HepG2 (cell line): ENCODE data around the gene CPNE4. TPM values are rescaled to one million over a fixed set of nuclear protein-coding genes. Genes with fewer than 3 reads are reported as not detected.

Source experiments
- ATAC-seq: fragments of 200-7000 bp; cut with Tn5 transposase; 3 replicates; pipeline ENCODE4 v1.9.1; 2020; ENCODE audit warnings: mild to moderate bottlenecking, moderate library complexity
- BruUV-seq: library from RNA; stranded (reverse); fragments of 400-500 nt; replicated peaks from 2 replicates; lab custom pipeline; 2021; lab: Mats Ljungman, UMichigan
- CTCF ChIA-PET: fragments of 300-600 bp; formaldehyde crosslinking; extraction: SDS; loops from one replicate; lab custom pipeline; 2021; ENCODE audit warnings: low total read pairs, inconsistent platforms, low intra/inter-chr PET ratio; lab: Yijun Ruan, JAX
- POLR2A ChIA-PET: fragments of 350-600 bp; sonication (Branson Sonifier 250); formaldehyde crosslinking; loops from one replicate; lab custom pipeline; 2020; ENCODE audit warnings: antibody characterized with exemption, inconsistent platforms; lab: Yijun Ruan, JAX
- DNase-seq: peaks from one replicate; pipeline ENCODE4 v3.0.0-alpha.2; 2015; ENCODE audit warnings: low spot score
- FAIRE-seq: peaks from 3 replicates; lab custom pipeline; 2011; peaks lifted over from hg19 to GRCh38; lab: Jason Lieb, UNC
- H2AFZ ChIP-seq: one replicate; pipeline ENCODE4 v1.6.1; 2011; ENCODE audit warnings: low read length, inconsistent platforms
- H3K27ac ChIP-seq: fragments of 300-600 bp; 3 replicates; pipeline ENCODE4 v1.8.0; 2011; ENCODE audit warnings: mixed run types, mild to moderate bottlenecking, mixed read lengths, low read length, inconsistent platforms; ENCODE audit not compliant: insufficient read depth; ENCODE audit errors: extremely low read length
- H3K27me3 ChIP-seq, 2 experiments: fragments of 200-600 bp in 1 of 2; 2 replicates in 1 of 2; 3 replicates in 1 of 2; pipeline versions ENCODE4 v1.6.0 to v1.8.0; 2011; ENCODE audit warnings: low read length in 2 of 2, mild to moderate bottlenecking in 2 of 2, moderate library complexity in 2 of 2, inconsistent platforms in 1 of 2; ENCODE audit not compliant: insufficient read depth in 2 of 2, control insufficient read depth in 1 of 2
- H3K36me3 ChIP-seq, 2 experiments: fragments of 200-600 bp in 1 of 2; replicated peaks in 1 of 2; 2 replicates in 1 of 2; 3 replicates in 1 of 2; pipeline versions ENCODE4 v1.5.1 to v1.8.0; 2011; ENCODE audit warnings: low read length in 2 of 2, inconsistent platforms in 1 of 2; ENCODE audit not compliant: insufficient read depth in 2 of 2, control insufficient read depth in 1 of 2
- H3K4me1 ChIP-seq: 2 replicates; pipeline ENCODE4 v1.5.1; 2012; ENCODE audit warnings: low read length, inconsistent platforms; ENCODE audit not compliant: insufficient read depth
- H3K4me2 ChIP-seq: 2 replicates; pipeline ENCODE4 v1.6.0; 2011; ENCODE audit warnings: low read depth, low read length, inconsistent platforms
- H3K4me3 ChIP-seq, 3 experiments: fragments of 200-600 bp in 1 of 3; sonication (generic), shearing (Covaris generic) in 1 of 3; replicated peaks in 1 of 3; 2 replicates each; pipeline ENCODE4 v1.5.1; 2011 to 2016; ENCODE audit warnings: low read length in 3 of 3, inconsistent platforms in 2 of 3, low read depth in 2 of 3, mild to moderate bottlenecking in 2 of 3, control low read depth in 1 of 3, mixed read lengths in 1 of 3; ENCODE audit not compliant: insufficient read depth in 1 of 3
- H3K79me2 ChIP-seq: one replicate; pipeline ENCODE4 v1.6.1; 2011; ENCODE audit warnings: low read length, inconsistent platforms; ENCODE audit not compliant: insufficient read depth
- H3K9ac ChIP-seq: 2 replicates; pipeline ENCODE4 v1.6.0; 2011; ENCODE audit warnings: mild to moderate bottlenecking, low read depth, low read length, inconsistent platforms; ENCODE audit not compliant: insufficient read depth
- H3K9me3 ChIP-seq: 2 replicates; pipeline ENCODE4 v1.5.1; 2012; ENCODE audit warnings: mild to moderate bottlenecking, low read length
- H4K20me1 ChIP-seq: 2 replicates; pipeline ENCODE4 v1.6.0; 2011; ENCODE audit warnings: inconsistent platforms, mild to moderate bottlenecking, low read length, moderate library complexity; ENCODE audit not compliant: insufficient read depth
- BORCS8-MEF2B ChIP-seq: sonication (generic); formaldehyde crosslinking; IDR thresholded peaks from 2 replicates; pipeline ENCODE4 v1.8.0; 2022; ENCODE audit warnings: mild to moderate bottlenecking, missing genetic modification reagents
- E2F5 ChIP-seq: sonication (generic); formaldehyde crosslinking; conservative IDR thresholded peaks from 2 replicates; pipeline ENCODE4 v1.4.0; 2020; ENCODE audit warnings: missing genetic modification reagents
- ETS1 ChIP-seq: sonication (generic); formaldehyde crosslinking; IDR thresholded peaks from 2 replicates; pipeline ENCODE4 v1.4.0; 2020; ENCODE audit warnings: missing genetic modification reagents
- KDM5B ChIP-seq: sonication (generic); formaldehyde crosslinking; IDR thresholded peaks from 2 replicates; pipeline ENCODE4 v1.4.0; 2020; ENCODE audit warnings: missing genetic modification reagents, mild to moderate bottlenecking, borderline replicate concordance
- NFIC ChIP-seq: IDR thresholded peaks from 2 replicates; pipeline ENCODE4 v1.6.1; 2012; ENCODE audit warnings: mild to moderate bottlenecking, low read length, inconsistent platforms
- NR2C2 ChIP-seq: sonication (generic); formaldehyde crosslinking; IDR thresholded peaks from 2 replicates; pipeline ENCODE4 v1.4.0; 2020; ENCODE audit warnings: missing genetic modification reagents, mild to moderate bottlenecking, moderate library complexity, borderline replicate concordance
- NR2F2 ChIP-seq: IDR thresholded peaks from 2 replicates; pipeline ENCODE4 v1.6.1; 2012; ENCODE audit warnings: low read depth, inconsistent platforms, borderline replicate concordance
- SATB2 ChIP-seq: sonication (generic); formaldehyde crosslinking; IDR thresholded peaks from 2 replicates; pipeline ENCODE4 v1.5.0; 2020; ENCODE audit warnings: missing genetic modification reagents
- ZBTB10 ChIP-seq: sonication (generic); formaldehyde crosslinking; IDR thresholded peaks from 2 replicates; pipeline ENCODE4 v1.4.0; 2020; ENCODE audit warnings: missing genetic modification reagents, borderline replicate concordance
- ZNF383 ChIP-seq: sonication (generic); formaldehyde crosslinking; IDR thresholded peaks from 2 replicates; pipeline ENCODE4 v1.4.0; 2020; ENCODE audit warnings: missing genetic modification reagents, mild to moderate bottlenecking, borderline replicate concordance
- ZNF510 ChIP-seq: sonication (generic); formaldehyde crosslinking; IDR thresholded peaks from 2 replicates; pipeline ENCODE4 v1.4.0; 2020; ENCODE audit warnings: low read depth, mild to moderate bottlenecking, missing genetic modification reagents
- ZNF773 ChIP-seq: sonication (generic); formaldehyde crosslinking; IDR thresholded peaks from 2 replicates; pipeline ENCODE4 v1.4.0; 2020; ENCODE audit warnings: missing genetic modification reagents, borderline replicate concordance
- ZNF775 ChIP-seq: sonication (generic); formaldehyde crosslinking; IDR thresholded peaks from 2 replicates; pipeline ENCODE4 v1.4.0; 2020; ENCODE audit warnings: missing genetic modification reagents, mild to moderate bottlenecking, moderate library complexity, borderline replicate concordance
- ZNF781 ChIP-seq: sonication (generic); formaldehyde crosslinking; IDR thresholded peaks from 2 replicates; pipeline ENCODE4 v1.5.1; 2020; ENCODE audit warnings: borderline replicate concordance, mild to moderate bottlenecking, missing genetic modification reagents; ENCODE audit errors: not compliant biosample characterization
- WGBS: methylation state at CpG from one replicate; pipeline ENCODE4 v1.1.6; 2017; ENCODE audit warnings: low lambda C conversion rate; 5-methylcytosine and 5-hydroxymethylcytosine counted together
- in situ Hi-C: cut with HindIII; loops from 2 replicates; pipeline ENCODE4 v1.10.0; 2017; ENCODE audit warnings: low pct_unique_long_range_greater_than_20kb; ENCODE audit not compliant: extremely low pct_ligation_motif_present
- intact Hi-C: fragments of 100-400 bp; cut with micrococcal nuclease; formaldehyde crosslinking; loops from one replicate; pipeline ENCODE4 v1.10.0; 2022; ENCODE audit not compliant: unreplicated experiment
- polyA plus RNA-seq, 8 experiments: library from polyadenylated mRNA; depleted of rRNA in 3 of 8; stranded (reverse) in 7 of 8; unstranded in 1 of 8; fragments of >200 nt; fragmentation: Illumina TruSeq in 4 of 8; extraction: Trizol in 4 of 8; gene quantifications; 2 replicates each; pipeline versions ENCODE4 v1.2.1 to v1.2.3, GENCODE V29; 2011 to 2016; ENCODE audit warnings: low read depth in 4 of 8, missing spikeins in 1 of 8, mixed read lengths in 1 of 8; ENCODE audit not compliant: insufficient read depth in 1 of 8
- total RNA-seq, 5 experiments: library from RNA; depleted of rRNA; stranded (reverse); fragments of >200 nt; fragmentation: Illumina TruSeq; extraction: Trizol; gene quantifications; 2 replicates each; pipeline ENCODE4 v1.2.3, GENCODE V29; 2016; ENCODE audit warnings: low read depth in 1 of 5
- TF ChIP-seq, protein P1 (sequence below): sonication (generic); formaldehyde crosslinking; IDR thresholded peaks from 2 replicates; pipeline ENCODE4 v1.4.0; 2020; ENCODE audit warnings: low read depth, missing genetic modification reagents

CPNE4 gene
- total and polyA plus RNA-seq, 2 of the 13 experiments (the other 11 are each of a cell fraction or from before 2014, with no cell fraction given): not detected

GRCh38 chr3:132001036-132001435, 33.8 kb downstream of the CPNE4 start (continued):
- no peak for TF ChIP-seq ZNF773 (CRISPR knock-in tag)
- TF ChIP-seq, protein P1, sequence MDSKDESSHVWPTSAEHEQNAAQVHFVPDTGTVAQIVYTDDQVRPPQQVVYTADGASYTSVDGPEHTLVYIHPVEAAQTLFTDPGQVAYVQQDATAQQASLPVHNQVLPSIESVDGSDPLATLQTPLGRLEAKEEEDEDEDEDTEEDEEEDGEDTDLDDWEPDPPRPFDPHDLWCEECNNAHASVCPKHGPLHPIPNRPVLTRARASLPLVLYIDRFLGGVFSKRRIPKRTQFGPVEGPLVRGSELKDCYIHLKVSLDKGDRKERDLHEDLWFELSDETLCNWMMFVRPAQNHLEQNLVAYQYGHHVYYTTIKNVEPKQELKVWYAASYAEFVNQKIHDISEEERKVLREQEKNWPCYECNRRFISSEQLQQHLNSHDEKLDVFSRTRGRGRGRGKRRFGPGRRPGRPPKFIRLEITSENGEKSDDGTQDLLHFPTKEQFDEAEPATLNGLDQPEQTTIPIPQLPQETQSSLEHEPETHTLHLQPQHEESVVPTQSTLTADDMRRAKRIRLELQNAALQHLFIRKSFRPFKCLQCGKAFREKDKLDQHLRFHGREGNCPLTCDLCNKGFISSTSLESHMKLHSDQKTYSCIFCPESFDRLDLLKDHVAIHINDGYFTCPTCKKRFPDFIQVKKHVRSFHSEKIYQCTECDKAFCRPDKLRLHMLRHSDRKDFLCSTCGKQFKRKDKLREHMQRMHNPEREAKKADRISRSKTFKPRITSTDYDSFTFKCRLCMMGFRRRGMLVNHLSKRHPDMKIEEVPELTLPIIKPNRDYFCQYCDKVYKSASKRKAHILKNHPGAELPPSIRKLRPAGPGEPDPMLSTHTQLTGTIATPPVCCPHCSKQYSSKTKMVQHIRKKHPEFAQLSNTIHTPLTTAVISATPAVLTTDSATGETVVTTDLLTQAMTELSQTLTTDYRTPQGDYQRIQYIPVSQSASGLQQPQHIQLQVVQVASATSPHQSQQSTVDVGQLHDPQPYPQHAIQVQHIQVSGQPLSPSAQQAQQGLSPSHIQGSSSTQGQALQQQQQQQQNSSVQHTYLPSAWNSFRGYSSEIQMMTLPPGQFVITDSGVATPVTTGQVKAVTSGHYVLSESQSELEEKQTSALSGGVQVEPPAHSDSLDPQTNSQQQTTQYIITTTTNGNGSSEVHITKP (CRISPR knock-in tag): no peak
- TF ChIP-seq SATB2 (CRISPR knock-in tag): no peak
- no peak for TF ChIP-seq E2F5
- TF ChIP-seq BORCS8-MEF2B (CRISPR knock-in tag): no peak
- TF ChIP-seq ZNF781 (CRISPR knock-in tag): no peak
- TF ChIP-seq KDM5B (CRISPR knock-in tag): no peak
- TF ChIP-seq, all 625 proteins: peak for 0

GRCh38 chr3:131998027-131998426, 36.8 kb downstream of the CPNE4 start:
- no peaks in the 10 kb centered on the region for H3K79me2 ChIP-seq
- H4K20me1 ChIP-seq: no peaks in the 10 kb centered on the region
- no peaks in the 10 kb centered on the region for H3K9me3 ChIP-seq
- no peak overlapping the region for H3K9ac ChIP-seq
- intact Hi-C loops: no loop called here
- in situ Hi-C loops: no loop called here
- BruUV-seq: no TSS peak
- no peak overlapping the region for H3K4me3 ChIP-seq
- DNase-seq (no peak), ATAC-seq (no peak), FAIRE-seq (no peak)
- H3K4me1 ChIP-seq: no peaks in the 10 kb centered on the region
- H3K27ac ChIP-seq: no peak overlapping the region
- H3K27me3 ChIP-seq: no peaks in the 10 kb centered on the region
- no peak overlapping the region for H2AFZ ChIP-seq
- no peak overlapping the region for H3K4me2 ChIP-seq
- POLR2A ChIA-PET: no interaction called here
- CTCF ChIA-PET: no interaction called here
- WGBS: 0% methylated on average over 1 of the region's 1 CpG
- no peaks in the 10 kb centered on the region for H3K36me3 ChIP-seq
- no peak for TF ChIP-seq NR2F2
- no peak for TF ChIP-seq ZNF775 (CRISPR knock-in tag)
- no peak for TF ChIP-seq NR2C2 (CRISPR knock-in tag)
- TF ChIP-seq ZNF383 (CRISPR knock-in tag): no peak
- TF ChIP-seq NFIC: no peak
- no peak for TF ChIP-seq ETS1
- no peak for TF ChIP-seq ZBTB10 (CRISPR knock-in tag)
- TF ChIP-seq ZNF510 (CRISPR knock-in tag): no peak
